HG02571 (cell line): ENCODE results near the gene ZNF532.
"Not testable (repeated sequence)": the region's sequence is repeated elsewhere in the genome, so short reads cannot be mapped to it uniquely, and the experiment has no call there.

Experiments
- ATAC-seq: cut with Tn5 transposase; IDR thresholded peaks from one replicate; pipeline ENCODE4 v1.9.1; 2021; ENCODE audit warnings: mild to moderate bottlenecking, moderate library complexity; ENCODE audit not compliant: unreplicated experiment

Gene ZNF532

DNA sequence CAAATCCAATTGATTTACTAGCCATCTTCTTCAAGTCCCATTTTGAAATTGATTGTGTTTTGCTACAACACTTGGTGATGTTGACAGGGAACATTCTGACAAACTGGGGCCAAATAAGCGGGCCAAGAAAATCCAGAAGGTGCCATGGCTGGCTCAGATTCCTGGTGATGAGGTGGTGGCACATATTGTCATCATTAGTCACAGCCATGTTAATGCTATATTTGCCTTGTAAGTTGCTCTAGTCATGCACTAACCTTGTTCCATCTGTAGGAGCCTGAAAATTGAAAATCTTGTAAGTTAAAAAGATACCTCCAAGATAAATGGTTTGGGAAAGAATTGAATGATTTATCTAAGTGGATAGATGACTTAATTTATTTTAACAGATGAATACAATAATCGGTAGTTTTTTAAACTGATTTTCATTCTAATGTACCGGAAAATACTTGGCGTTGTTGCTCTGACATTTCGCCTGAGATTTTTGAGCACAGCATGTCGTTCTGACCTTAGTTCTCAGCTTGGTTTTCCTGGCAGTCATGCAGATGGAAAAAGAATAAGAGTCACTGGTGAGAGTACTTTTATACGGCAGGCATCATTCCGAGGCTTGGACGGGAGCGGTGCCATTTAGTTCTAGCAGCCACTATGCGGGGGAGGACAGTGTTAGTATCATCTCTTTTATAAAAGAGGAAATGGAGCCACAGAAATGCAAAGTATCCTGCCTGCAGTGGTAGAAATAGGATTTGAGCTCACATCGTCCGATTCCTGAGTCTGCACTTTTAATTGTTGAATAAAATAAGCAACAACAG, 133.9 kb downstream of the ZNF532 start:
- ATAC-seq, result no peak

GRCh38 chr18:59001166-59001565, 136.5 kb downstream of the ZNF532 start:
- ATAC-seq, result no peak

- ATAC-seq, result no peak
These were observed 137.0 kb downstream of the ZNF532 start for GRCh38 chr18:59001721-59002120.

DNA sequence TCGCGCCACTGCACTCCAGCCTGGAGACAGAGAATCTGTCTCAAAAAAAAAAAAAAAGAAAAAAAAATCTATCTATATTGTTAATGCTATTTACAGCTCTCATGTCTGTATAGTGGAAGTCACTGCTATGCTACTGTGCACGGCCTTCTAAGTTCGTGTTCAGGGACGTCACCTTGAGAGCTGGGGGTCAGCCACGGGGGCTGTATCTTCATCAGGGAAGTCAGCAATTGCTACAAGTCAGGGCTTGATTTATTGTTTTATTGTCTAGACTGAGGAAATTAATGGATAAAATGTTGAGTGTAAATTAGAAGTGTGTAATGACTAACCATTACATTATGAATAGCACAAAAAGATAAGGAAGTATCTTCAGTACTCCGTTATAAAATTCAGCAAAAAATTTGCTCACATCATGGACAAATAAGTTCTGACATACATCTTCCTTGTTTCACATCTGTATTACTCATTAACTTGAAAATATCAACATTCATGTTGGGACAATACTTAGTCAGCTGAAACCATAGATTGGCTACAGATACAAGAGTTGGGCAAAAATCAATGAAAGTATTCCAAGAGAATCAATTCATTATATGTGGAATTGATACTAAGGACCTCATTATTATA, 138.4 kb downstream of the ZNF532 start:
- ATAC-seq, result no peak

GRCh38 chr18:59005262-59005661, 140.6 kb downstream of the ZNF532 start:
- ATAC-seq, result no peak

GRCh38 chr18:59006461-59007067, 141.9 kb downstream of the ZNF532 start:
- no peak for ATAC-seq

DNA sequence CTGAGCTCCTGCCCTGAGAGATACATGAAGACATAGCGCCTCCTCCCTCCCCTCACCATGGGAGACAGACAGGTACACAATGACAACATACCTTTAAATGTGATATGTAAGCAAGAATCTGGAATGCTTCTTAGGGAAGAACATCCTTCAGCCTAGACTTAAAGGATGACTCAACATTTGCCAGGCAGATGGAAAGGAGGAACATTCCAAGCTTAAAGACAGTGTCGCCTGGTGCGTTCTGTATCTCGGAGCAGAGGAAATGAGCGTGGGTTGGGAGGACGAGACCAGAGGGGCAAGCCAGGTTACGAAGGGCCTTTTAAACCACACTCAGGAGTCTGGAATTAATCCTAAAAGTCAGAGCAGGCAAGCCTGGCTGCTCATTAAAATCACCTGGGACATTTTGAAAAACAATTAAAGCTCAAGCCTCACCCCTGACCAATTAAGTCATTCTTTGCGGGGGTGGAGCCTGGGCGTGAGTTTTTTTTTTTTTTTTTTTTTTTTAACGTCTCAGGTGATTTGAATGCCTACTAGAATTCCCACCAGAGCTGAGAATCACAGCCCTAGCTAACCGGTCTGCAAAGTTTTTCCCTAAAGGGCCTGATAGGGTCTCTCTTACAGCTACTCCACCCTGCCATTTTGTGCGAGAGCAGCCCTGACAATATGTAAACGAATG, 143.8 kb downstream of the ZNF532 start:
- no peak for ATAC-seq

- no peak for ATAC-seq
These were observed 145.2 kb downstream of the ZNF532 start for GRCh38 chr18:59009846-59010245.

GRCh38 chr18:59011289-59011688, 146.6 kb downstream of the ZNF532 start:
- no peak for ATAC-seq

GRCh38 chr18:59011786-59012185, 147.1 kb downstream of the ZNF532 start:
- ATAC-seq, result no peak

- no peak for ATAC-seq
These were observed 148.4 kb downstream of the ZNF532 start for GRCh38 chr18:59012815-59013705.

DNA sequence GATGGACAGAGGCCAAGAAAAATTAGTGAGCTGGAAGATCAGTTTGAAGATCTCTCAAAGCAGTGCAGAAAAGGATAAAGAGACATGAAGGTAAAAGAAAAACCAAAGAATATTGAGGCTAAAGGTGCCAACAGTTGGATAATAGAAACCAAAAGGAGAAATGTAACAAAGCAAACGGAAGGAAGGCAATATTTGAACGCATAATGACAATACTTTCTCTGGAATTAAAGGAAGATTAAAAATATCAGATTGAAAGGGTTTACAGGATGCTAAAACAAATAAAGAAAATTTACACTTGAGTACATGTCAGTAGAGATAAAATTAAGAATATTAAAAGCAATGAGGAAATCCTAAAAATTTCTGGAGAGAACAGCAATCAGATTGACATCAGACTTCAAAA, 149.1 kb downstream of the ZNF532 start:
- ATAC-seq, result no peak

GRCh38 chr18:59015531-59016152, 151.0 kb downstream of the ZNF532 start:
- ATAC-seq, result no peak

GRCh38 chr18:59021500-59021899, 156.8 kb downstream of the ZNF532 start:
- ATAC-seq, result no peak

DNA sequence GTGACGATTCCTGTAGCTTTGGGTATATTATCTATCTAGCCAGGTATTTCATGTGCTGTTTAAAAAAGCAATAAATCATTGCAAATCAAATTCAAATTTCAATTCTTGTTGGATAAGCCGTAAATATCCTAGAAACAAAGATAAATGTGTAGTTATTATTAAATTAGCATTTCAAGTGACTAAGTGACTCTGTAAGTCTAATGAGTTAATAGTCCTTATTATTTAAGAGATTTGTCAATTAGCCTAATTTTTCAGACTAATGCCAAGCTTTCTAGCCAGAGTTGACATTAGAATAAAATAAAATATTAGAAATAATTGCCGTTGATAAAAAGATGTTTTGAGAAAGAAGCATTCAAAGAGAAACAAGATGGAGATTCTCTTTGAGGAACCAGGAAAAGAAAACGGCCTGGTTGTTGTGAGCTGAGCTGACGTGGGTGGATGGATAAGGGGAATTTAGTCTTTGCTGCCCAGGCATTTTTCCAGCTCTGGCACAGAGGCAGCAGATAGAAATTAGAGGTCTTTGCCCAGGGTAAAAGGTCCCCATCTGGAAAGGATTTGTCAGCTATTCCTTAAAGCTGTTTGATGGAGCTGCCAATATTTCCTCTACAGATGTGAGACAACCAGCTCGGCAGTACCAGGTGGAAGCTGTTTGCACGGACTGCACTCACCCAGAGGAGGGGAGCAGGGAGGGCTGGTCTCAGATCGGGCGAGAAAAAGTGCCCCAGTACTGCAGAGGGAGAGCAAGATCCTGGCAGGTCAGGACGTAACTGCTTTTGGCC, 157.7 kb downstream of the ZNF532 start:
- ATAC-seq, result no peak

GRCh38 chr18:59024829-59025228, 160.2 kb downstream of the ZNF532 start:
- ATAC-seq, result no peak

- not testable (repeated sequence) for ATAC-seq
These were observed 160.9 kb downstream of the ZNF532 start for GRCh38 chr18:59025532-59025931.

DNA sequence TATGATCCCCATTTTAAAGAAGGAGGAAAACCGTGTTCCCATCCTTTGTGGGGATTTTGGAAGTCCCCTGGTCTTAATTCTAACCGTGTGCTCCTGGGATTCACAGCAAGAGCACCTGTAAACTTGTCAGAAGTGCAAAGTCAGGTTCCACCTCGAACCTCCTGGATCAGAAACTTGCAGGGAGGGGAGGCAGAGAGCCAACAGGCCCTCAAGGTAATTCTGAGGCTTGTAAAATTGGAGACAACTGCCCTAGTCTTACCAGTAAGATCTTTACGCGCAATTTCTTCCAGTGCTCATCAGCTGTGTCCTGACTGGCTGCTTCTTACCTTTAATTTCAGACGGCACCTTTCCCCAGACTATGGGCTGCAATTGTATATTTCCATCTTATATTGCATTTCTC, 161.7 kb downstream of the ZNF532 start:
- ATAC-seq, result no peak

- no peak for ATAC-seq
These were observed 162.2 kb downstream of the ZNF532 start for GRCh38 chr18:59026831-59027410.
